Tibial nerve (tissue), 4 donors: ENCODE results near the gene PDSS2.

ENCODE experiments used
- CTCF ChIP-seq, 5 experiments: fragments of 200-600 bp in 3 of 5; fragments of 450-650 bp in 2 of 5; sonication (generic) in 3 of 5; IDR thresholded peaks; one replicate each; pipeline ENCODE4 v1.5.1; 2016 to 2019; ENCODE audit warnings: antibody characterized with exemption in 5 of 5, mild to moderate bottlenecking in 3 of 5, moderate library complexity in 2 of 5
- EP300 ChIP-seq, 2 donors: sonication (generic); formaldehyde crosslinking; IDR thresholded peaks; one replicate each; pipeline ENCODE4 v1.6.1; 2017; ENCODE audit warnings: antibody characterized with exemption in 2 of 2, mild to moderate bottlenecking in 1 of 2

GRCh38 chr6:107386340-107386739 is 73.0 kb downstream of the PDSS2 start:
- TF ChIP-seq CTCF (IDR thresholded peaks at IDR 0.05) (no peak), EP300 (IDR thresholded peaks at IDR 0.05) (no peak)
